ENCODE data around the gene XXYLT1.

GRCh38 chr3:195171093-195171873 is 99.7 kb downstream of the XXYLT1 start:
- TF ChIP-seq CBX3 (IDR thresholded peaks at IDR 0.05; ENCODE audit: low read depth): no peak
- no peak for TF ChIP-seq FOSL1 (IDR thresholded peaks at IDR 0.05; ENCODE audit: low read depth)
- no peak for TF ChIP-seq CTCF (IDR thresholded peaks at IDR 0.05 in 2 of 3, conservative IDR thresholded peaks at IDR 0.05 in 1 of 3; ENCODE audit: borderline replicate concordance in 1 of 3, insufficient read depth in 1 of 3, low read depth in 2 of 3, low read length in 2 of 3)
- TF ChIP-seq TCF7L2 (IDR thresholded peaks at IDR 0.05; ENCODE audit: borderline replicate concordance, extremely low read depth, insufficient read depth, insufficient read length): no peak
- TF ChIP-seq JUND (IDR thresholded peaks at IDR 0.05): no peak
- no peak for TF ChIP-seq MAX (IDR thresholded peaks at IDR 0.05)

All from HCT116 (cell line).